Midbrain (tissue), 1 donor: ENCODE measurements around the gene ICOSLG.
"Not testable (repeated sequence)": the region's sequence is repeated elsewhere in the genome, so short reads cannot be mapped to it uniquely, and the experiment has no call there.

Experiments used
- DNase-seq: peaks from one replicate; lab custom pipeline; 2025; lab: John Stamatoyannopoulos, UW

ICOSLG gene, protein sequence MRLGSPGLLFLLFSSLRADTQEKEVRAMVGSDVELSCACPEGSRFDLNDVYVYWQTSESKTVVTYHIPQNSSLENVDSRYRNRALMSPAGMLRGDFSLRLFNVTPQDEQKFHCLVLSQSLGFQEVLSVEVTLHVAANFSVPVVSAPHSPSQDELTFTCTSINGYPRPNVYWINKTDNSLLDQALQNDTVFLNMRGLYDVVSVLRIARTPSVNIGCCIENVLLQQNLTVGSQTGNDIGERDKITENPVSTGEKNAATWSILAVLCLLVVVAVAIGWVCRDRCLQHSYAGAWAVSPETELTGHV

DNA sequence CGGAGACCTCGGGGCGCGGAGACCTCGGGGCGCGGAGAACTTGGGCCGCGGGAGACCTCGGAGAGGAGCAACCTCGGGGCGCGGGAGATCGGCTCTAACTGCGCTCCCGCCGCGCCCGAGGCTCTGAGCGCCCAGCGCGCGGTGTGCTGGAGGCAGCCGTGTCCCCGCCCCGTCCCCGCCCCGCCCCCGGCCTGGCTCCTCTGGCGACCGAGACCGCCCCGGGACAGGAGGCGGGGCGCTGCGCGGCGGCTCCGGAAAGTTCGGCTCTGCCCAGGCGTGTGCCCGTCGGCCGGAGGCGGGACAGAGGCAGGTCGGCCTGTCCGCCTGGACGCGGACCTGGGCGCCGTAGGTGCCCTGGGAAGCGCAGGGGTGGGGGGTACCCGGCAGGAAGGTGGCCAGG lies at the start of gene ICOSLG:
TSS of gene ICOSLG (minus strand) at position 102 of the 400 bp plus-strand sequence. CDS start 126 bp downstream, outside the sequence.
- DNase-seq: not testable (repeated sequence)

DNA sequence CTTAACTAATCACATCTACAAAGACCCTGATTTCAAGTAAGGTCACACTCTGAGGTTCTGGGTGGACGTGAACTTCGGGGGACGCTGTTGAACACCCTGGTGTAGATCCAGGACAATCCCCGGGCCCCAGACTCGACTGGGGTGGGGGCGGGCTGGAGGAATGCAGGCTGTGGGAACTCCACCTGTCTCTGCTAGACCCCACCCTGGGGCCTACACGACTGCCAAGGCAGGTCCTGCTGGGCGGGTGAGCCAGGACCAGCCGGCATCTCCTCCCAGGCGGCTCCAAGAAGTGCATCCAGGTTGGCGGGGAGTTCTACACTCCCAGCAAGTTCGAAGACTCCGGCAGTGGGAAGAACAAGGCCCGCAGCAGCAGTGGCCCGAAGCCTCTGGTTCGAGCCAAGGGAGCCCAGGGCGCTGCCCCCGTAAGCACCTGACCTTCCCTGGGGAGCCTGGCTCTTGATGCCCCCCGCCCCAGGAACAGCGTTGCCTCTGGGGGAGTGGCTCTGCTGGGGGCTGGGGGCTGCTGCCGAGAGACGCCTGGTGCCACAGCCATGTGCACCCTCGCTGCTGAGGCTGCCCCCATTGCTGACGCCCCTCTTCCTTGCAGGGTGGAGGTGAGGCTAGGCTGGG lies 48.8 kb upstream of the ICOSLG start:
- no peak for DNase-seq

DNA sequence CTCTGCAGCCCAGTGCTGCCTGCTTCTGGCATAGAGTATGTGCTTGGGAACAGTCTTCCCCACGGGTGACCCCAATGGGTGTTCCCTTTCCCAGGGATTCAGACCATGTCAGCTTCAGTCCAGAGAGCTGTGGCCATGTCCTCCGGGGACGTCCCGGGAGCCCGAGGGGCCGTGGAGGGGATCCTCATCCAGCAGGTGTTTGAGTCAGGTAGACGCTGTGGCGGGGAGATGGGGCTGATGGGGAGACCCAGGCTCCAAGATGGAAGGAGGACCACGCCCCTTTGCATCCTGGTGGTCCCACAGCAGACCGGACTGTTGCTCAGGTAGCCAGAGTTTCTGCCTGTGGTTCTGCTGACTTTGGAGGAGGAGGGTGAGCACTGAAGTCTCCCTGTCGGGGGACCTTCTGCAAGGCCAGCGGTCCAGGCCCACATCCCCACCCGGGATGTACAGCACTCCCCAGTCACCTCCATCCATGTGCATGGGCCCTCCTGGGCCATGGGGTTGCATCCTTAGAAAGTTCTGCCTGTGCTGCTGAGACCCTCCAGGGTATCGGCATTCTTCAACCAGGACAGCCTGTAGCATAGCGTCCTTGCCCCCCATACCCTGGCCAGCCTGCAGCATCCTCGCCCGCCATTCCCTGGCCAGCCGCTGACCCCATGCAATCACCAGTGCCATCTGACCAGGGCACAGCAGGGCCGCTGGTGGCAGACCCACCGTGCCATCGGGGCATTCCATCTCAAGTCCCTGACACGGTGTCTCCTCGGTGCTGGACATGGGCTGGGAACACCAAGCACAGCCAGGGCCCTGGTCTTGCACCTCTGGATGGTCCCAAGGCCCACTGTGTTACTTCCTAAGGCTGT lies 47.7 kb upstream of the ICOSLG start:
- no peak for DNase-seq

DNA sequence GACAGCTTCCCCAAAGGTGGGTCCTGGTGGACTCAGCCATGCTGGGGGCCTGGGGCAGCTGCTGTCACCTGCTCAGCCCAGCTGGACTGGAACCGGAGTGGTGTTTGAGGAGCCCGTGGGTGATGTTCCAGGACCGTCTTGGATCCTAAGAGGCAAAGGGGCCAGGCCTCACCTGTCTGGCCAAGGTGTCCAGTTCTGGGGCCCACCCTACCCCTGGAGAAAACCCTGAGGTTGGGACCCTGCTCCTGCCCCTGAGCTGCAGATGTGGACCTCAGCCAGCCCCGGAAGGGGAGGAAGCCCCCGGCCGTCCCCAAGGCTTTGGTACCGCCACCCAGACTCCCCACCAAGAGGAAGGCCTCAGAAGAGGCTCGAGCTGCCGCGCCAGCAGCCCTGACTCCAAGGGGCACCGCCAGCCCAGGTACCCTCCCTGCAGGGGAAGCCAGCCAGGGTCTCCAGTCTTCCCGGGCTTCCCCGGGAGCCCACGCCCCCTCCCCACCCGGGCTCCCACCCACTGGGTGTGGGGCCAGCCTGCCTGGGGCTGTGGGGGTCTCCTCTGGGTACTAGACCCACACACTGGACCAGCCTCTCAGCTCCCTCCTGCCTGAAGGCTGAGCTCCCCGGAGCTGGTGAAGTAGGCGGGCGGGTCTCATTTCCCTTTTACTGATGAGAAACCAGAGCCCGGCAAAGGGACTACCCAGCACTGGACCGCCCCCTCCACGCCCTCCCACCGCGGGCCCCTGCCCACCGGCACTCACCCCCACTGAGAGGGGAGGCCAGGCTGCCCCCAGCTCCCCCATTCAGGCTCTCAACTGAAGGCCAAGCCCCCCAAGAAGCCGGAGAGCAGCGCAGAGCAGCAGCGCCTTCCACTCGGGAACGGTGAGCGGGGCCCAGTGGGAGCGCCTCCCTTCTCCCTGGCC lies 46.2 kb upstream of the ICOSLG start:
- DNase-seq: no peak

DNA sequence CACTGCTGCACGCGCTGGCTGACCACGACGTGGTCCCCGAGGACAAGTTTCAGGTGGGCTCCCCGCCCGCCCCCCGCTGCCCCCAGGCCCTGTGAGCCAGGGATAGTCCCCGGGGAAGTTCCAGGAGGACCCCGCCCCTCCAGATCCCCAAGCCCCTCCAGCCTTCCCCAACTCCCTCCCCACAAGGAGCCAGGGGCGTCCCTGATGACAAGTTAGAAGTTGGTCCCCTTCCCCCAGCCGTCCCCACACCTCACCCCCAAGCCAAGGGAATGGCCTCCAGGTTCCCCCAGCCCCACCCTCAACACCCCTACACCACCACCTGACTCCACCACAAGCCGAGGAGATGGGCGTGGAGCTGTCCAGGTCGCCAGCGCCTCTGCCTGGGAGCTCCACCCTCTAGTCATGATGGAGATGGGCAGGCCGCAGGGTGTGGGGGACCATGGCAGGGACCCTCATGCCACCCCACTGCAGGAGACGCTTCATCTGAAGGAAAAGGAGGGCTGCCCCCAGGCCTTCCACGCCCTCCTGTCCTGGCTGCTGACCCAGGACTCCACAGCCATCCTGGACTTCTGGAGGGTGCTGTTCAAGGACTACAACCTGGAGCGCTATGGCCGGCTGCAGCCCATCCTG lies 45.5 kb upstream of the ICOSLG start:
- DNase-seq: no peak

DNA sequence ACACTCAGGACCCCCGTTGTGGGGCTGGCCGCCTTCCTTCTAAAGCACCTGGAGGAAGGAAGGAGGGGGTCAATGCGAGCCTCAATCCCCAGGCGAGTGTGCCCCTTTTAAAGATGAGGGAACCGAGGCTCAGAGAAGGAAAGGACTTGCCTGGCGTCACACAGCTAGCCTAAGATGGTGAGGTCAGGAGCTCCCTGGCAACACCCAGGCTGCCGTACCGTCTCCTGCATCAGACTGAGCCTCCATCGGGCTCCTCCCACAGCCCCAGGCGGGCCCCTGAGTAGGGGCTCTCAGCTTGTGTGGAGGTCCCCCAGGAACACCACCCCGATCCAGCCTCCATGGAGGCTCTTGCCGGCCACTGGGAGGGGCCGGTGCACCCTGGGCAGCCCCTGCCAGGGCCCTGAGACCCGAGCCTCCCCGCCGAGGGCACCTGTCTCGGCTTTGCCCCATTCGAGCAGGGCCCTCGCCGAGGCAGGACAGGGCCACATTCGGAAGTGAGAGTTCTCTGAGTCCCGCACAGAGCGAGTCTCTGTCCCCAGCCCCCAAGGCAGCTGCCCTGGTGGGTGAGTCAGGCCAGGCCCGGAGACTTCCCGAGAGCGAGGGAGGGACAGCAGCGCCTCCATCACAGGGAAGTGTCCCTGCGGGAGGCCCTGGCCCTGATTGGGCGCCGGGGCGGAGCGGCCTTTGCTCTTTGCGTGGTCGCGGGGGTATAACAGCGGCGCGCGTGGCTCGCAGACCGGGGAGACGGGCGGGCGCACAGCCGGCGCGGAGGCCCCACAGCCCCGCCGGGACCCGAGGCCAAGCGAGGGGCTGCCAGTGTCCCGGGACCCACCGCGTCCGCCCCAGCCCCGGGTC lies 44.6 kb upstream of the ICOSLG start, which contains the start of gene AIRE:
TSS of gene AIRE (plus strand) at position 739 of the 855 bp plus-strand sequence. CDS start 131 bp downstream, outside the sequence.
- DNase-seq: no peak

DNA sequence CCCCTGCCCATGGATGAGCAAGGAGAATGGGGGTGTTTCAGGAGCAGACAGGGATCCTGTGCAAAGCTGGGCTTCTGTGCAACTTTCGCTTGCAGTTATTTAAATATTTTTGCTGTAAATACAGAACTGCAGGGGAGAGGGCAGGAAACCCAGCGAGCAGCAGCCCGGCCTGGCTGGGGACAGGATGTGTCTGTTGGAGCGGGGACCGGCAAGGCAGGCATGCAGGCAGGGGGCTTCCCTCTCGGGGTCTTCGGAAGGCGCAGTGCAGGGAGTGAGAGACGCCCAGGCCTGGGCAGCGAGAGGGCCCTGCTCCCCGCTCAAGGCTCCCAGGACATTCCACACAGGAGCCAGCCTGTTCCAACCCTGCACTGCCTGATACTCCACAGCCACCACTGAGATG lies 43.2 kb upstream of the ICOSLG start:
- no peak for DNase-seq

DNA sequence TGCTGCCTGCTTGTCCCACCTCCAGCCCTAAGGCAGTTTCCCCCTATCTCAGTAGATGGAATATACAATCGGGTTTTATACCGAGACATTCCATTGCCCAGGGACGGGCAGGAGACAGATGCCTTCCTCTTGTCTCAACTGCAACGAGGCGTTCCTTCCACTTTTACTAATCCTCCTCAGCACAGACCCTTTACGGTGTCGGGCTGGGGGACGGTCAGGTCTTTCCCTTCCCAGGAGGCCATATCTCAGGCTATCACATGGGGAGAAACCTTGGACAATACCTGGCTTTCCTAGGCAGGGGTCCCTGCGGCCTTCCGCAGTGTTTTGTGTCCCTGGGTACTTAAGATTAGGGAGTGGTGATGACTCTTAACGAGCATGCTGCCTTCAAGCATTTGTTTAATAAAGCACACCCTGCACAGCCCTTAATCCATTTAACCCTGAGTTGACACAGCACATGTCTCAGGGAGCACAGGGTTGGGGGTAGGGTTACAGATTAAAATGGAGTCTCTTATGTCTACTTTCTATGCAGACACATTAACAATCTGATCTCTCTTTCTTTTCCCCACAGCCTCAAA lies 42.6 kb upstream of the ICOSLG start:
- not testable (repeated sequence) for DNase-seq

DNA sequence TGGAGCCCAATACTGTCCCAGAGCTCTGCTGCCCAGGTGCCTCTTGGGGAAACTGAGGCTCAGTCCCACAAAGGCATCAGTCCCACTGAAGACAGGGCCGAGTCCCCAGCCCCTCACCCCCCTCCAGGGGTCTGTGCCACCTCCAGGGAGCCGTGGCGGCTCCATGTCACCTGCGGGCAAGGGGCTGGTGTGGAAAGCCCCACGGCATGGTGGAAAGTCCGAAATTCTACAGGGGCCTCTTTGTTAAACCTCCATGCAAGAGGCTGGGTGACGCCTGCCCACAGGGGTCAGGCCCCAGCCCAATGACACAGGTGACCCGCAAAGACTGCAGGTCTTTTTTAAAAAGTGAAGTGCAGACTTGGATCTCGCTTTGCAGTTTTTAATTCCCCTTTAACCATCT lies 41.6 kb upstream of the ICOSLG start:
- no peak for DNase-seq

DNA sequence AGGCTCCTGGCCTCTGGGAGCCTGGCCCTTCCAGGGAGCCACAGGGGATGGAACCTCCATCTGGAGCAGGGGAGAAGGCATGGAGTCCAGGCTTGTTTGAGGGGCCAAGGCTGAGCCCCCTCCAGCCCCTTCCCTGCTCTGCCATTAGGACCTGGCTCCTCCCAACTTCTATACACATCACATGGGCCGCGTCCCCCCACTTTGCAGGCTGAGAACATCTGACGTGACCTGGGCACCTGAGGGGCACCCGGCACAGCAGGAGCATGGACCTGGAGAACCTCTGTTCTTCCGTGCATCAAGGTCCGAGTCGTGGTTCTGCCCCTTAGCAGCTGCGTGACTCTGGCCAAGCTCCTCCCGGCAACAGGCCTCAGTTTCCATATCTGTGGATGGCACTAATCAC lies 41.1 kb upstream of the ICOSLG start:
- no peak for DNase-seq

DNA sequence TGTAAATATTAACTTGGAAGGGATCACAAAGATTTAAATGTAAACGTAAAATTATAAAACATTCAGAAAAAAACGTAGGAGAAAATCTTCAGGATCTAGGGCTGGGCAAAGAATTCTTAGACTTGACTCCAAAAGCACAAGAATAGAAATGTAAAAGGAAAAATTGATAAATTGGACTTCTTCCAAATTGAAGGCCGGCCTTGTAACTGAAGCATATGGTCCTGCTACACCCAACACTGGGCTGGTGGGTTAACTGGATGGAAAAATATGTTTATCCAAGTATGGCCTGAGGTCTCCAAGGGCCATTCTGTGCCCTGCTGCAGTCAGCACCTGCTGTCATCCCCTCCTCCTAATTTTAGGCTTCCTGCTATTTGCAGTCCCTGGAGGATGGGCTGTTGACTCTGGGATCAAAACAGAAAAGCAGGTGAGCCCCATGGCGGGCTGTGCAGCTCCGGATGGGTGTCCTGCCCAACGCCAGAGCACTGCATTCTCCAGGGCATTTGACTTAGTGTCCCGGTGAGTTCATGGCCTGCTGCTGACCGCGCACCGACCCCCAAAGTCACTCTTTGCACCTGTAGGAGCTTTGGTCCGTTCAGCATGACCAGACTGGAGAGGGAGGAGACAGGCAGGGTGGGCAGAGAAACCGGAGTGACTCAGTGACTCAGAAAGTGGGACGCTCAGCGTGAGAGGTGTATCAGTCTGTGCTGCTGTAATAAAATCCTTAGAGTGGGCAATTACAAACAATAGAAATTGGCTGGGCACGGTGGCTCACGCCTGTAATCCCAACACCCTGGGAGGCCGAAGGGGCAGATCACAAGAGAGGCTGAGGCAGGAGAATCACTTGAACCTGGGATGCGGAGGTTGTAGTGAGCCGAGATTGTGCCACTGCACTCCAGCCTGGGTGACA lies 38.9 kb upstream of the ICOSLG start:
- DNase-seq: no peak

DNA sequence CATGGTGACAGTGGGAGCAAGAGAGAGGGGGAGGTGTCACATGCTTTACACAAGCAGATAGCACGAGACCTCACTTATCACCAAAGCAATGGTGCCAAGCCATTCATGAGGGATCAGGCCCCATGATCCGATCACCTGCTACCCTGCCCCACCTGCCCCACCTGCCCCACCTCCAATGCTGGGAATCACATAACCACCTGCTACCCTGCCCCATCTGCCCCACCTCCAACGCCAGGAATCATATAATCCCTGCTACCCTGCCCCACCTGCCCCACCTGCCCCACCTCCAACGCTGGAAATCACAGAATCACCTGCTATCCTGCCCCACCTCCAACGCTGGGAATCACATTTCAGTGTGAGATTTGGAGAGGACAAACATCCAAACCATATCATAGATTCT lies 34.3 kb upstream of the ICOSLG start:
- DNase-seq: no peak

DNA sequence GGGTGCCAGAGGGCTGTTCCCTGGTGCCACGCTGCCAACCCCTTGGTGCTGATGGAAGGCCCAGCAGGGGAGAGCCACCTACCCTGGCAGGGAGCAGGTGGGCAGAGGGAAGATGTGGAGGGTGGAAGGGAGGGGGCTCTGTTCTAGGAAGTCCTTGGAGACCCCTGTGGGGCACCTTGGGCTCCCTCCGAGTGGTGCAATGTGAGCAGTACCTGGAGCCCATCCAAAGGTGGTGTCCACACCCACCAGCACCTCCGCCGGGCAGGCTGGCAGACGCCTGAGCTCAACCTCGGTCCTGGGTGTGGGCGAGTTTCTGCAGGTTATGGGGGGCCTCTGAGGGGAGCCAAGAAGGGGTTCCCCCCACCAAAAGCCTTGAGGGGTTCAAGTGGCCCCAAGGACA lies 32.3 kb upstream of the ICOSLG start:
- DNase-seq: no peak

DNA sequence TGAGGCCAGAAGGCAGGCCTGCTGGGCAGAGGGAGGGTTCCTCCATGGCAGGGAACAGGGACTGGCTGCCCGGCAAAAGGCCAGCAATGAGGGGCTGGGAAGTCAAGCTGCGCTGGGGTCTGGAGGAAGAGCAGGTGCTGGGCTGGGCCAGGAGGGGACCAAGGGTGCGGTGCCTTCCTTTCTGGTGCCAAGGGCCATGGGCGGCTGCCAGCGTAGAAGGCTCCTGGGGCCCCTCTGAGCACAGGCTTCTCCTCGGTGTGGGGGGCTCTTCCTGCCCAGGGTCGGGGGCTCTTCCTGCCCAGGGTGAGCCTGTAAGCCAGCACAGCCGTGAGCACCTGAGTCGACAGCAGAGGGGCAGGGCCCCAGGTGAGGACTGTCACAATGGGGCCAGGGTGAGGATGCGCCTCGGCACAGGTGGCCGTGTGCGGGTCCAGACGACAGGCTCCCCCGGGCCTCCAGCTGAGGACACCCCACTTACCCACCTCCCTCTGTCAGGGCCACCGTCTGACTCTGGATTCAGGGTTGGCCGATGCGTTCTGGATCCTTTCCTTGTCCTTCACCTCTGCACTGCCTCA lies 31.6 kb upstream of the ICOSLG start:
- no peak for DNase-seq

DNA sequence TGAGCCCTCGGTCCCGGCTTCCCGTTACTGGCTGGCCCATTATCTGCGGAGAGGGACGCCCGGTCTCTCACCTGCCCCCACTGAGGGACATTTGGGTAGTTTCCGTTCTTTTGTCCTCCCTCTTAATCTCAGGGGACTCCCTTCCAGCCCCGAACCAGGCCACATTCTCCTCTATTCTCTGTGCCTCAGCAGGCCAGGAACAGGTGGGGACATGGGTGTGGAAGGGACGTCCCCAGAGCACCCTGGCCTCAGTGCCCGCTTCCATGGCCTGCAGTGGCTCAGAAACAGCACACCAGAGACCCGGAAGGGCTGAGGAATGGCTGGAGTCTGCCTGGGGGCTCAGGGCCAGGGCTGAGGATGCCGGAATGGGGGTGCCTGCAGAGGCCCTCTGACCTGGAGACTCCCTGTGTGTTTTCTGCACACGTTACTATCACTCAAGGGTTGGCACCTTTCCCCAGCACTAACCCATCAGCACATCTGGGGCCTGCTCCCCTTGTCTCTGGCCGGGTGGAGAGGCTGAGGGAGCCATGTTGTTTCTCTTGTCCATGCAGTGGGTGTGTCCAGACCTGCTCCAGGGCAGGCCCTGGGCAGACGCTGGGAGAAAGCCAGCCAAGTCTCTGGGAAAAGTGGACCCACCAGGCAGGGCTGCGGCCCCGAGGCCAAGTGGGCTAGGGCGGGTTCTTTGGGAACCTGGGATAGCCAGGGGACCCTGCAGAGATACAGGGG lies 31.0 kb upstream of the ICOSLG start:
- DNase-seq: no peak

DNA sequence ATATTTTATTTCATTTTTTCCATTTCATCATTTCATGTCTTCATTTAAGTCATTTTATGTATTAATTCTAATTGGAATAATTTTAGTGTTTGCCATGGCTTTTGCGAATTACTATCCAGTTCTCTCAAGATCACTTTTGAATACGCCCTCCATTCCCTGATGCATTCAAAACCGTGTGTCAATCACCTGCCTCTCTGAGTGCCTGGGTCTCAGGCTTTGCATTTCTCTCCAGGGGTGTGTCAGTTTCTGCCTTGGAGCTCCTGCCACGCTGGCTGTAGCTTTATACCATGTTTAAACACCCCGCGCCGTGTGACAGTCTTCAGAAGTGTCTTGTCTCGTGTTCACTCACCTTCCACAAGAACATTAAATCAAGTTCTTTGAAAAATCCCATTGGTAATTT lies 28.3 kb upstream of the ICOSLG start:
- DNase-seq: no peak

DNA sequence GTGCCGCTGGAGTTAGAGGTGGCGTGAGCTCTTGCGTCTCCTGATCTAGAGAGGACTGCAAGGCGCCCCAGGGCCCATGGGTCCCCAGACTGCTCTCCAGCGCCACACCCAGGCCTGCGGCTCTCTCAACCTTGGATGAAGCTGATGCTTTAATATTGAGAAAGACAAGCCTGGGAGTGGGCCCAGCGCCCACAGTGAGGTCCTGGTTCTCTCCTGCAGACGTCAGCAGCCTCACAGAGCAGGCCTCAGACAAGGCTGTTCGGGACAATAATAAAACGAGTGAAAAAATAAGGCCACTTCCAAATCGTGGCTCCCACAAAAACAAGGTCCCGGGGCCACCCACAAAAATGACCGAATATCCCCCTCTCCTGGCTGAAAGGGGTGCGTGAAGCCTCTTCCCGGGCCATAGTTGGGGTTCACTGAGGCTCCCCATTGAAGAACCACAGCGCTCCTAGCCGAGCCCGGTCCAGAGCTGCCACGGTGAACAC lies 27.0 kb upstream of the ICOSLG start:
- DNase-seq: no peak
